ENCODE measurements around the gene RPS6KB2.

RPS6KB2 gene

GRCh38 chr11:67466367-67466766 lies 38.1 kb downstream of the RPS6KB2 start:
- H3K27ac ChIP-seq: peak overlapping the region; percentile 98
- TF ChIP-seq CTCF (conservative IDR thresholded peaks at IDR 0.05): no peak

- H3K27ac ChIP-seq: peak overlapping the region; percentile 98
These were observed 38.9 kb downstream of the RPS6KB2 start for GRCh38 chr11:67466962-67467771.

DNA sequence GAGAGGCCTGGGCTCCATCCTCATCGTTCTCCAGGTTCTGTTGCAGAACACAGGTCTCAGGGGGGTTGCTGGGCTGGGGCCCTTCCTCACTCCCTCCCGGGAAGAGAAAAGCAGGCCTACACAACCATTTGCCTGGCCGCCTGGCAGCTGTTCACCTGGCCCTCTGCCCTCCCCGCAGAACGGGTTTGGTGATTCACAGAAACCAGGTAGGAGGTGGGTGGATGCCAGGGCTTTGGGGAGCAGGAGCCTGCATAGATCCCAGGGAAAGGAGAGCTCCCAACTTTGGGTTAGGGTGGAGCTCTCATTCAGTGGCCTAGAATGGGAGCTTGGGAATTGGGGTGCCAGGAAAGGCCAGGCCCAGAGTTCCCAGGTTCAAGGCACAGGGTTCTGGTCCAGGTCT lies 39.8 kb downstream of the RPS6KB2 start:
- peak overlapping the region; percentile 98 for H3K27ac ChIP-seq
- no peak for TF ChIP-seq CTCF (conservative IDR thresholded peaks at IDR 0.05)

More at GRCh38 chr11:67466962-67467771, 38.9 kb downstream of the RPS6KB2 start:
- no peak for TF ChIP-seq CTCF (conservative IDR thresholded peaks at IDR 0.05)

DNA sequence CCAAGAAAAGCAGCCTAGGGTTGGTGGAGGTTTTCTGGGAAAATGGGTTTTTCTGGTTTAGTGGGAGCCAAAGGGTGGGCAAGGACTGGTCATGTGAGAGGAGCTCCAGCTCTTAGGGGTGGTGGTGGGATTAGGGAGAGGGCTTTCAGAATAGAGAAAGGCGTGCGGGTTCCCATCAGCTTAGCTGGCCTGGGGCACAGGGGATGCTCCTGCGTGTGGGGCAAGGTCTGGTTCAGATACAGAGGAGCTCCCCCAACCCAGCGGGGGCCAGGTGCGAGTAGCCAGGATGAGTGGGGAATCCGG lies 40.1 kb downstream of the RPS6KB2 start:
- H3K27ac ChIP-seq: peak overlapping the region; percentile 98
- TF ChIP-seq CTCF (conservative IDR thresholded peaks at IDR 0.05): no peak

DNA sequence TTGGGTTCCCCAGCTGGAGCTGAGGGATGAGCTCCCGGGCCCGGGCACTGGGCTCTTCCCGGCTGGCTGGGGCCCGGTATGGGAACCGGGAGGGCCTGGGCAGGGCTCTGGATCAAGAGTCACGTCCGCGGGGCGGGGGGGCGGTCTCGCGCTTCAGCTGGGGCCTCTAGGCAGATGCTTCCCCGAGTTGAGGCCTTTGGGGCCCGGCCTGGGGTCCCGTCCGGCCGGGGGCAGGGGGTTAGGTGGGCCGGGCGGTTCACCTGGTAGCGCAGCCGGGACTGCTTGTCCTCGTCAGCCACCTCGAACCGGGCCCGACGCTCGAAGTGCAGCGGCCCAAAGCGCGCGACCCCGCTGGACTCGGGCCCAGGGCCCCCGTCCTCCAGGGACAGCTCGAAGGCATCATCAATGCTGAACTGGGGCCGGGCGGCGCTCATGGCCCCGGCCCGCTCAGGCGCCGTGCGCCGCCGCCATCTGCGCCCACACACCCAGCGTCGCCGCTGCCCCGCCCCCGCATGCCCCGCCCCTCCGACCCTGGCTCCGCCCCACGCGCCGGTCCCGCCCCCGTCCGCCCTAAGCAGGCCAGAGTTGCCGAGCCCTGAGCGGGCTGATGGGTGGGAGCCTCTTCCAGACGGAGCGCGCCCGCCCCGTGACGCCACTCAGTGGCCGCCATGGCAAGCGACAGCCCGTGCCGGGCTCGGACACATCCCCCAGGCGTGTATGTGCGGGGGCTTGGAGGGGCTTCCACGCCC lies 40.6 kb downstream of the RPS6KB2 start, which contains the start of gene TMEM134:
Gene TMEM134 (minus strand): TSS at position 493 of the 749 bp plus-strand sequence. CDS start 59 bp downstream, at position 434.
- TF ChIP-seq CTCF (conservative IDR thresholded peaks at IDR 0.05): peak; percentile 85

DNA sequence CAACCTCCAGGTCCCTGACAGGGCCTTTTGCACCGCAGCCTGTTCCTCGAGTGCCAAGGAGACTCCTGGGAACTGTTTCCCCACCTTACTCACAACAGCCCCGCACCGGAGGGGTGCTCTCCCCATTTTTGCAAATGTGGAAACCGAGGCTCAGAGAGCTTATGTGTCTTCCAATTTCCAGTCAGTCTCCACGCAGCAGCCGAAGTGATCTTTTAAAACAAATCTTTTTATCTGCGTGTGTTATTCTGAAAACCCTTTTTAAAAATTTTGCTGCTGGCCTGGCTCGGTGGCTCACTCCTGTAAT lies 41.2 kb downstream of the RPS6KB2 start:
- peak overlapping the region; percentile 98 for H3K27ac ChIP-seq
- peak; percentile 67 for TF ChIP-seq CTCF (conservative IDR thresholded peaks at IDR 0.05)

More for the DNA sequence above, 40.6 kb downstream of the RPS6KB2 start, which contains the start of gene TMEM134:
- peak within 1 kb of the TSS; percentile 98 for H3K27ac ChIP-seq

- TF ChIP-seq CTCF (conservative IDR thresholded peaks at IDR 0.05): no peak
- no peak overlapping the region for H3K27ac ChIP-seq
These were observed 42.2 kb downstream of the RPS6KB2 start for GRCh38 chr11:67470337-67471002.

Data from VCaP (cell line).